Measurements from ENCODE around the gene VEGFD.

- TF ChIP-seq CTCF (IDR thresholded peaks at IDR 0.05): no peak
- TF ChIP-seq POLR2AphosphoS5 (IDR thresholded peaks at IDR 0.05): no peak
- TF ChIP-seq POLR2A (IDR thresholded peaks at IDR 0.05): no peak
Measured at GRCh38 chrX:15311119-15311518, 73.1 kb downstream of the VEGFD start.

Measured in upper lobe of left lung (tissue), 4 donors.